Bone marrow (tissue), 2 donors: ENCODE results near the gene ACAP3.

Experiments used
- DNase-seq, 2 donors: peaks; one replicate each; lab custom pipeline; 2025; lab: John Stamatoyannopoulos, UW

The ACAP3 gene

GRCh38 chr1:1244192-1244811 lies 63.4 kb downstream of the ACAP3 start:
- no peak for DNase-seq

- DNase-seq, result no peak
Observed at GRCh38 chr1:1243807-1244191, 63.9 kb downstream of the ACAP3 start.

GRCh38 chr1:1243266-1243660 lies 64.5 kb downstream of the ACAP3 start:
- no peak for DNase-seq

- no peak for DNase-seq
Observed at GRCh38 chr1:1242461-1243265, 65.1 kb downstream of the ACAP3 start.
